Stomach smooth muscle (tissue), 2 donors: Measurements from ENCODE around the gene MRPL10.
A peak's percentile ranks its signal among the peaks of the same experiment; 100 is the strongest.

ENCODE experiments used
- H3K27ac ChIP-seq: one replicate; pipeline ENCODE4 v1.7.0; 2013; ENCODE audit warnings: mild to moderate bottlenecking, low read length, inconsistent platforms
- H3K27me3 ChIP-seq, 2 donors: one replicate each; pipeline ENCODE4 v1.7.0; 2013; ENCODE audit warnings: low read length in 2 of 2; ENCODE audit not compliant: insufficient read depth in 2 of 2, control insufficient read depth in 1 of 2
- H3K36me3 ChIP-seq, 2 donors: one replicate each; pipeline ENCODE4 v1.7.0; 2013; ENCODE audit warnings: low read length in 2 of 2; ENCODE audit not compliant: control insufficient read depth in 2 of 2, insufficient read depth in 2 of 2
- H3K4me1 ChIP-seq: one replicate; pipeline ENCODE4 v1.7.0; 2013; ENCODE audit warnings: low read length; ENCODE audit not compliant: control insufficient read depth, insufficient read depth
- H3K4me3 ChIP-seq, 2 donors: one replicate each; pipeline ENCODE4 v1.7.0; 2013; ENCODE audit warnings: low read length in 2 of 2
- H3K9ac ChIP-seq, 2 donors: one replicate each; pipeline ENCODE4 v1.7.0; 2013; ENCODE audit warnings: low read length in 2 of 2, mild to moderate bottlenecking in 1 of 2
- H3K9me3 ChIP-seq, 2 donors: one replicate each; pipeline ENCODE4 v1.7.0; 2013; ENCODE audit warnings: low read length in 2 of 2; ENCODE audit not compliant: control insufficient read depth in 2 of 2
- donor health status: healthy.
- donor health status: Pancreatic carcinoma.

Gene MRPL10

GRCh38 chr17:47820033-47820789 is 11.1 kb downstream of the MRPL10 start:
- Histone ChIP-seq H3K4me1 (peaks cover 19% of the 10 kb centered on the region), H3K9me3 (no peaks in the 10 kb centered on the region), H3K9ac (peak overlapping the region in 1 of 2 donors; percentile 13), H3K36me3 (peaks cover 11 to 32% of the 10 kb centered on the region in 2 donors), H3K27ac (no peak overlapping the region), H3K4me3 (no peak overlapping the region), H3K27me3 (peaks cover 0 to 6% of the 10 kb centered on the region in 2 donors)

- peaks cover 19% of the 10 kb centered on the region for H3K4me1 ChIP-seq
- no peak overlapping the region for H3K9ac ChIP-seq
- H3K27ac ChIP-seq = no peak overlapping the region
- peaks cover 11 to 34% of the 10 kb centered on the region in 2 donors for H3K36me3 ChIP-seq
- no peak overlapping the region for H3K4me3 ChIP-seq
- H3K9me3 ChIP-seq = no peaks in the 10 kb centered on the region
- H3K27me3 ChIP-seq = peaks cover 0 to 6% of the 10 kb centered on the region in 2 donors
Measured at GRCh38 chr17:47819475-47819874, 11.9 kb downstream of the MRPL10 start.

GRCh38 chr17:47818002-47818695 is 13.2 kb downstream of the MRPL10 start:
- H3K4me3 ChIP-seq = no peak overlapping the region
- H3K27me3 ChIP-seq = peaks cover 0 to 6% of the 10 kb centered on the region in 2 donors
- no peak overlapping the region for H3K27ac ChIP-seq
- H3K36me3 ChIP-seq = peaks cover 0 to 21% of the 10 kb centered on the region in 2 donors
- peaks cover 19% of the 10 kb centered on the region for H3K4me1 ChIP-seq
- no peak overlapping the region for H3K9ac ChIP-seq
- no peaks in the 10 kb centered on the region for H3K9me3 ChIP-seq

- Histone ChIP-seq H3K4me3 (no peak overlapping the region), H3K27ac (no peak overlapping the region), H3K36me3 (peaks cover 0 to 20% of the 10 kb centered on the region in 2 donors), H3K4me1 (peaks cover 16% of the 10 kb centered on the region), H3K27me3 (peaks cover 0 to 6% of the 10 kb centered on the region in 2 donors), H3K9me3 (no peaks in the 10 kb centered on the region), H3K9ac (no peak overlapping the region)
Measured at GRCh38 chr17:47816947-47817346, 14.4 kb downstream of the MRPL10 start.

- Histone ChIP-seq H3K4me3 (no peak overlapping the region), H3K9me3 (no peaks in the 10 kb centered on the region), H3K27ac (no peak overlapping the region), H3K9ac (no peak overlapping the region), H3K36me3 (peaks cover 0 to 20% of the 10 kb centered on the region in 2 donors), H3K27me3 (peaks cover 0 to 4% of the 10 kb centered on the region in 2 donors), H3K4me1 (peaks cover 9% of the 10 kb centered on the region)
Measured at GRCh38 chr17:47816111-47816735, 15.1 kb downstream of the MRPL10 start.

- no peaks in the 10 kb centered on the region for H3K4me1 ChIP-seq
- no peak overlapping the region for H3K27ac ChIP-seq
- peaks cover 0 to 3% of the 10 kb centered on the region in 2 donors for H3K27me3 ChIP-seq
- no peak overlapping the region for H3K9ac ChIP-seq
- H3K4me3 ChIP-seq = no peak overlapping the region
- H3K9me3 ChIP-seq = no peaks in the 10 kb centered on the region
- peaks cover 0 to 20% of the 10 kb centered on the region in 2 donors for H3K36me3 ChIP-seq
Measured at GRCh38 chr17:47815106-47815918, 16.0 kb downstream of the MRPL10 start.

- Histone ChIP-seq H3K9me3 (no peaks in the 10 kb centered on the region), H3K27me3 (no peaks in the 10 kb centered on the region), H3K4me1 (no peaks in the 10 kb centered on the region), H3K4me3 (no peak overlapping the region), H3K36me3 (peaks cover 4 to 14% of the 10 kb centered on the region in 2 donors), H3K27ac (no peak overlapping the region), H3K9ac (no peak overlapping the region)
Measured at GRCh38 chr17:47813512-47814031, 17.8 kb downstream of the MRPL10 start.

GRCh38 chr17:47813077-47813476 is 18.3 kb downstream of the MRPL10 start:
- no peaks in the 10 kb centered on the region for H3K9me3 ChIP-seq
- no peak overlapping the region for H3K9ac ChIP-seq
- H3K27ac ChIP-seq = no peak overlapping the region
- peaks cover 4 to 15% of the 10 kb centered on the region in 2 donors for H3K36me3 ChIP-seq
- no peaks in the 10 kb centered on the region for H3K4me1 ChIP-seq
- no peaks in the 10 kb centered on the region for H3K27me3 ChIP-seq
- H3K4me3 ChIP-seq = no peak overlapping the region

- no peaks in the 10 kb centered on the region for H3K9me3 ChIP-seq
- H3K4me1 ChIP-seq = no peaks in the 10 kb centered on the region
- H3K27ac ChIP-seq = no peak overlapping the region
- H3K9ac ChIP-seq = peak overlapping the region in 1 of 2 donors; percentile 21
- peaks cover 4 to 15% of the 10 kb centered on the region in 2 donors for H3K36me3 ChIP-seq
- H3K27me3 ChIP-seq = no peaks in the 10 kb centered on the region
- H3K4me3 ChIP-seq = no peak overlapping the region
Measured at GRCh38 chr17:47812146-47812920, 19.0 kb downstream of the MRPL10 start.
